MM.1S (cell line): ENCODE measurements around the gene TCAIM.
"Not testable (repeated sequence)": the region's sequence is repeated elsewhere in the genome, so short reads cannot be mapped to it uniquely, and the experiment has no call there.

Experiments
- DNase-seq: peaks from one replicate; pipeline ENCODE4 v3.0.0-alpha.2; 2015
- H2AFZ ChIP-seq: fragments of 300-600 bp; sonication (generic); 2 replicates; pipeline ENCODE4 v1.6.0; 2016; ENCODE audit warnings: antibody characterized with exemption, low read length
- H3F3A ChIP-seq: fragments of 300-600 bp; sonication (generic); 2 replicates; pipeline ENCODE4 v1.6.1; 2016; ENCODE audit warnings: mild to moderate bottlenecking, antibody characterized with exemption, low read length, moderate library complexity, mixed read lengths; ENCODE audit not compliant: insufficient read depth
- H3K27ac ChIP-seq: fragments of 300-600 bp; sonication (generic); 2 replicates; pipeline ENCODE4 v1.5.1; 2016; ENCODE audit warnings: mild to moderate bottlenecking, low read length
- H3K27me3 ChIP-seq: fragments of 300-600 bp; sonication (generic); replicated peaks from 2 replicates; pipeline ENCODE4 v1.6.0; 2016; ENCODE audit warnings: low read length; ENCODE audit not compliant: insufficient read depth
- H3K36me3 ChIP-seq: fragments of 300-600 bp; sonication (generic); replicated peaks from 2 replicates; pipeline ENCODE4 v1.6.1; 2016; ENCODE audit warnings: mild to moderate bottlenecking, low read length, mixed read lengths; ENCODE audit not compliant: insufficient read depth
- H3K4me1 ChIP-seq: fragments of 300-600 bp; sonication (generic); 2 replicates; pipeline ENCODE4 v1.6.1; 2016; ENCODE audit warnings: low read length, mixed read lengths
- H3K4me2 ChIP-seq: fragments of 300-600 bp; sonication (generic); 2 replicates; pipeline ENCODE4 v1.6.0; 2016; ENCODE audit warnings: low read depth, low read length
- H3K4me3 ChIP-seq: fragments of 300-600 bp; sonication (generic); 2 replicates; pipeline ENCODE4 v1.5.1; 2016; ENCODE audit warnings: low read length, mixed read lengths
- H3K79me2 ChIP-seq: fragments of 300-600 bp; sonication (generic); 2 replicates; pipeline ENCODE4 v1.6.1; 2016; ENCODE audit warnings: mixed run types, low read length, mixed read lengths
- H3K9ac ChIP-seq: fragments of 300-600 bp; sonication (generic); 2 replicates; pipeline ENCODE4 v1.6.1; 2016; ENCODE audit warnings: low read length, mixed read lengths
- H3K9me2 ChIP-seq: fragments of 300-600 bp; sonication (generic); replicated peaks from 2 replicates; pipeline ENCODE4 v1.6.1; 2016; ENCODE audit warnings: mild to moderate bottlenecking, low read length, mixed read lengths; ENCODE audit not compliant: insufficient read depth
- H3K9me3 ChIP-seq: fragments of 300-600 bp; sonication (generic); replicated peaks from 2 replicates; pipeline ENCODE4 v1.6.1; 2016; ENCODE audit warnings: mild to moderate bottlenecking, low read length, mixed read lengths; ENCODE audit not compliant: insufficient read depth
- H4K20me1 ChIP-seq: fragments of 300-600 bp; sonication (generic); 2 replicates; pipeline ENCODE4 v1.6.1; 2016; ENCODE audit warnings: mild to moderate bottlenecking, low read length, moderate library complexity, mixed read lengths; ENCODE audit not compliant: insufficient read depth
- CTCF ChIP-seq: fragments of 300-600 bp; sonication (generic); IDR thresholded peaks from 2 replicates; pipeline ENCODE4 v1.5.1; 2016; ENCODE audit warnings: antibody characterized with exemption, low read length, mixed read lengths
- EZH2 ChIP-seq: fragments of 300-600 bp; sonication (generic); optimal IDR thresholded peaks from 2 replicates; pipeline ENCODE3; 2017; ENCODE audit warnings: low read depth, mild to moderate bottlenecking, antibody characterized with exemption, low read length, mixed read lengths
- EZH2phosphoT487 ChIP-seq: fragments of 300-600 bp; sonication (generic); IDR thresholded peaks from 2 replicates; pipeline ENCODE4 v1.6.1; 2018; ENCODE audit warnings: antibody characterized with exemption, low read length

The TCAIM gene

GRCh38 chr3:44396200-44397171, 57.9 kb downstream of the TCAIM start:
- Histone ChIP-seq H3K9me2 (no peaks in the 10 kb centered on the region), H3K27me3 (no peaks in the 10 kb centered on the region), H3K9me3 (no peaks in the 10 kb centered on the region), H2AFZ (no peak overlapping the region), H3K4me1 (peaks cover 2% of the 10 kb centered on the region; the same call in 1 of the 2 replicates), H3K79me2 (no peaks in the 10 kb centered on the region), H3K27ac (no peak overlapping the region), H3F3A (no peaks in the 10 kb centered on the region), H3K4me2 (no peak overlapping the region), H3K4me3 (no peak overlapping the region), H3K9ac (no peak overlapping the region), H3K36me3 (no peaks in the 10 kb centered on the region), H4K20me1 (no peaks in the 10 kb centered on the region)
- no peak for DNase-seq
- TF ChIP-seq EZH2 (no peak), EZH2phosphoT487 (no peak), CTCF (no peak)

DNA sequence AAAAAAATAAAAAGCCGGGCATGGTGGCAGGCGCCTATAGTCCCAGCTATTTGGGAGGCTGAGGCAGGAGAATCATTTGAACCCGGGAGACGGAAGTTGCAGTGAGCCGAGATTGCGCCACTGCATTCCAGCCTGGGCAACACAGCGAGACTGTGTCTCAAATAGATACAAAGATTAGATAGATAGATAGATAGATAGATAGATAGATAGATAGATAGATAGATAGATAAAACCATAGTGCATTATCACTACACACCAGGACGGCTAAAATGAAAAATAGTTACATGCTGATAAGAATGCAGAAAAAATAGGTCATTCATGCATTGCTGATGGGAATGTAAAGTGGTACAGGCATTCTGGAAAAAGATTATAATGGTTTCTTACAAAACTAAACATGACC, 59.7 kb downstream of the TCAIM start:
- DNase-seq, H2AFZ ChIP-seq, H3K27me3 ChIP-seq, H3F3A ChIP-seq, H3K79me2 ChIP-seq, H4K20me1 ChIP-seq, H3K36me3 ChIP-seq, H3K4me2 ChIP-seq, H3K27ac ChIP-seq, H3K9me3 ChIP-seq, H3K4me1 ChIP-seq, H3K9me2 ChIP-seq, H3K4me3 ChIP-seq, H3K9ac ChIP-seq: not testable (repeated sequence)

- TF ChIP-seq EZH2phosphoT487 (no peak), CTCF (no peak), EZH2 (no peak)
- no peaks in the 10 kb centered on the region for H3K27me3 ChIP-seq
- H3K36me3 ChIP-seq = no peaks in the 10 kb centered on the region
- no peaks in the 10 kb centered on the region for H3F3A ChIP-seq
- no peaks in the 10 kb centered on the region for H3K9me2 ChIP-seq
- DNase-seq = no peak
- H3K4me2 ChIP-seq = no peak overlapping the region
- H2AFZ ChIP-seq = no peak overlapping the region
- no peak overlapping the region for H3K4me3 ChIP-seq
- no peaks in the 10 kb centered on the region for H3K4me1 ChIP-seq
- H3K79me2 ChIP-seq = no peaks in the 10 kb centered on the region
- H4K20me1 ChIP-seq = no peaks in the 10 kb centered on the region
- H3K9ac ChIP-seq = no peak overlapping the region
- H3K9me3 ChIP-seq = no peaks in the 10 kb centered on the region
- H3K27ac ChIP-seq = no peak overlapping the region
Measured at GRCh38 chr3:44398853-44399252, 60.3 kb downstream of the TCAIM start.

- DNase-seq = no peak
- Histone ChIP-seq H3K4me1 (no peaks in the 10 kb centered on the region), H3K4me2 (no peak overlapping the region), H3K9me2 (no peaks in the 10 kb centered on the region), H3K9ac (no peak overlapping the region), H3K4me3 (no peak overlapping the region), H2AFZ (no peak overlapping the region), H3K27me3 (no peaks in the 10 kb centered on the region), H3F3A (no peaks in the 10 kb centered on the region), H3K9me3 (no peaks in the 10 kb centered on the region), H3K27ac (no peak overlapping the region), H3K36me3 (no peaks in the 10 kb centered on the region), H3K79me2 (no peaks in the 10 kb centered on the region), H4K20me1 (no peaks in the 10 kb centered on the region)
- TF ChIP-seq EZH2 = no peak
- TF ChIP-seq CTCF = no peak
- TF ChIP-seq EZH2phosphoT487 = no peak
Measured at GRCh38 chr3:44400771-44401170, 62.2 kb downstream of the TCAIM start.
